Skin epidermis (tissue), 12 donors: Measurements from ENCODE around the gene AKT2.

Experiments used
- H3K27ac ChIP-seq, 21 experiments: fragments of 200-600 bp; sonication (generic) in 11 of 21; one replicate each; pipeline ENCODE4 v1.5.0; 2020; ENCODE audit warnings: mild to moderate bottlenecking in 3 of 21, inconsistent platforms in 2 of 21, moderate library complexity in 2 of 21
- H3K4me3 ChIP-seq, 7 experiments: fragments of 200-600 bp; sonication (generic) in 2 of 7; one replicate each; pipeline ENCODE4 v1.5.0; 2020; ENCODE audit warnings: inconsistent platforms in 2 of 7, mild to moderate bottlenecking in 2 of 7, moderate library complexity in 1 of 7

Gene AKT2

GRCh38 chr19:40241809-40242384 is 43.2 kb downstream of the AKT2 start:
- H3K4me3 ChIP-seq: no peak overlapping the region
- peak overlapping the region in 7 of 21 experiments; percentile 1 to 37 (median 16) for H3K27ac ChIP-seq

- peak overlapping the region in 1 of 21 experiments; percentile 37 for H3K27ac ChIP-seq
Observed at GRCh38 chr19:40241125-40241808, 43.9 kb downstream of the AKT2 start.

DNA sequence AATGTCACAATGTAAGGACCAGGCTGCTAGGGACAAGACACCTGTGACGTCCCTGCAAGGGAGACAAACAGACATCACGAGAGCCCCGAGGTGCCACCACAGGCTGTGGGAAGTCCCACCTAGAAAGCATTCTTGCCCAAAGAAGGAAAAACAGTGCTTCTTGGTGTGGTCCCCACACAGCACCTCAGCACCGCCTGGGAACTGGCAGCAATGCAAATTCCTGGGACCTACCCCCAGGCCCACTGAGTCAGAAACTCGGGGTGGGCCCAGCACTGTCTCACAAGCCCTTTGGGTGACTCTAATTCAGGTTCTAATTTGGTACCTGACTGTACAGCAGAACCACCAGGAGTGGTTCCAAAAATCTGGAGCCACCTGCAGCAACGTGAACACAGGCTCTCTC is 44.8 kb downstream of the AKT2 start:
- Histone ChIP-seq H3K4me3 (no peak overlapping the region), H3K27ac (no peak overlapping the region)

More at GRCh38 chr19:40241125-40241808, 43.9 kb downstream of the AKT2 start:
- no peak overlapping the region for H3K4me3 ChIP-seq

- H3K27ac ChIP-seq: no peak overlapping the region
- no peak overlapping the region for H3K4me3 ChIP-seq
Observed at GRCh38 chr19:40239415-40240226, 45.5 kb downstream of the AKT2 start.

DNA sequence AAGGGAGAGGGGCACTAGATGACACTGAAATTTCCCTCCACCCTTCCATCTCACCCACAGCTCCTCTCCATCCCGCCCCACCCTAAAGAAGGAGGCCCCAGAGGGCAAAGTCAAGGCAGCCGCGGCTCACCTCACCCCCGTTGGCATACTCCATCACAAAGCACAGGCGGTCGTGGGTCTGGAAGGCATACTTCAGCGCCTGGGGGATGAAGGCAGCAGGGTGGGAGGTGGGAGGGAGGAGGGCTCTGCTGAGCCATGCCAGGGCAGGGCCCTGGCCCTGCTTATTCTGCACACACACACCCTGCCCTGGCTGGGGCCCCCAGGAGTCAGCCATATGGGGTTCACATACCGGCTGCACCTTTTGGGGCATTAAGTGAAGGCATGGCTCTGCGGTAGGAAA is 46.4 kb downstream of the AKT2 start:
- Histone ChIP-seq H3K4me3 (no peak overlapping the region), H3K27ac (no peak overlapping the region)

DNA sequence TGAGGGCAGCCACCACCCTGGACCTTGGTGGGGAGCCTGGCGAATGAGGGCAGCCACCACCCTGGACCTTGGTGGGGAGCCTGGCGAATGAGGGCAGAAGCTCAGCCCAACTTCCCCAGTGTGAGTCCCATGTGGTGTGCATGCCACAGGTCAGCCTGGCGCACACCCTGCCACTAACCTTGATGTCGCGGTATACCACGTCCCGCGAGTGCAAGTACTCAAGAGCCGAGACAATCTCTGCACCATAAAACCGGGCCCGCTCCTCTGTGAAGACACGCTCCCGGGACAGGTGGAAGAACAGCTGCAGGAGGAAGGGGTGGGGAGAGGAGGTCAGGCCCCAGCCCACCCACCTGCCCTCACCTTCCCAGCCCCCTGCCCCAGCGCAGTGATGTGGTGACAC is 47.4 kb downstream of the AKT2 start:
- no peak overlapping the region for H3K4me3 ChIP-seq
- no peak overlapping the region for H3K27ac ChIP-seq

DNA sequence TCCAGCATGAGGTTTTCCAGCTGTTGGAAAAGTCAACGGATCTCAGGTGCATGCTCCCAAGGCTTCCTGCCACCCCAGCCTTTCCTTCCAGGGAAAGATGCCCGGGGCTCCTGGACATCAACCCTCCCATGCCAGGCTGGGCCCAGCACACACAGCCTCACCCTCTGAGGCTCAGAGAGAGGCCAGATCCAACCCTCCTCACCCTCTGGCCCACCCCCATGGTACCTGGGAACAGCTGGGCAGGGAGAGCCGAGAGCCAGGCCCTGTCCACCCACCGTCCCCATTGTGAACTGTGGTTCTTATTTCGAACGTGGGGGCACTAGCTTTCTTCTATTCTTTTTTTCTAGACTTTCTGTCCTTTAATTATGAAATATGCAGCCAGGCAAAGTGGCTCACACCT is 48.8 kb downstream of the AKT2 start:
- Histone ChIP-seq H3K27ac (no peak overlapping the region), H3K4me3 (no peak overlapping the region)

DNA sequence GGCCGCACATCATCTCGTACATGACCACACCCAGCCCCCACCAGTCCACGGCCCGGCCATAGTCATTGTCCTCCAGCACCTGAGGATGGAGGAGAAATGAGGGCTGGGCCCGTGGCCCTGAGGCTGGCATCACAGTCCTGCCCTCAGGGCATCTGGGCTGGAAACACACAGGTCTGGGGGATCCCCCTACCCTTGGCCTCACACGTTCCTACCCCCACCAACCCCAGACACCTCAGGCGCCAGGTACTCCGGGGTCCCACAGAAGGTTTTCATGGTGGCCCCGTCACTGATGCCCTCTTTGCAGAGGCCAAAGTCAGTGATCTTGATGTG is 49.2 kb downstream of the AKT2 start:
- no peak overlapping the region for H3K27ac ChIP-seq
- no peak overlapping the region for H3K4me3 ChIP-seq

DNA sequence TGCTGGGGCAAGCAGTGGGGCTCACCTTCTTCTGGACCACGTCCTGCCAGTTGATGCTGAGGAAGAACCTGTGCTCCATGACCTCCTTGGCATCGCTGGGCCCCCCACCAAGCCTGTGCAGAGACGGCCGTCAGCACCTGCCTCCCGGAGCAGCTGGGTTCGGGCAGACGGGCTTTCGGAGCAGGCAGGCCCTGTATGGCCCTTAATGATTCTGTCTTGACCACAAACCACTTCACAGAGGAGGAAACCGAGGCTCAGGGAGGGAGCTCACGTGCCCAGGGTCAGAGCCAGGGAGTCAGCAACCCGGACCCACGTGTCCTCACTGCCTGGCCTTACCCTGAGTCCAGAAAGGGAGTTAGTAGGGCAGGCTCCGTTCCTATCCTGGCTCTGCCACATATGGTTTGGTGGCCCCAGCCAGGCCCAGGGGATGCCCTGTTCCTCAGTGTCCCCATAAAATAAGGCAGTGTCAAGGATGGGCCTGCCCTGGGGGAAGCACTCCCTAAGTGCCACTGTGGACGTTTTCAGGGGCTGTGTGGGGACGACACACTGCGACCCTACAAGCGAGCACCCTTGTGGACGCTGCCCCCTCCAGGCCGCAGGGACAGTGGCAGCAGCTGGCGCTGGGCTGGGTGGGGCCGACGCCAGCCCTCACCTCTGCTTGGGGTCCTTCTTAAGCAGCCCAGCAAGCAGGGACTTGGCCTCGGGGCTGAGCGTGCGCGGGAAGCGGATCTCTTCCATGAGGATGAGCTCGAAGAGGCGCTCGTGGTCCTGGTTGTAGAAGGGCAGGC is 49.7 kb downstream of the AKT2 start:
- Histone ChIP-seq H3K27ac (no peak overlapping the region), H3K4me3 (no peak overlapping the region)

- Histone ChIP-seq H3K4me3 (no peak overlapping the region), H3K27ac (no peak overlapping the region)
Observed at GRCh38 chr19:40234429-40235237, 50.5 kb downstream of the AKT2 start.

DNA sequence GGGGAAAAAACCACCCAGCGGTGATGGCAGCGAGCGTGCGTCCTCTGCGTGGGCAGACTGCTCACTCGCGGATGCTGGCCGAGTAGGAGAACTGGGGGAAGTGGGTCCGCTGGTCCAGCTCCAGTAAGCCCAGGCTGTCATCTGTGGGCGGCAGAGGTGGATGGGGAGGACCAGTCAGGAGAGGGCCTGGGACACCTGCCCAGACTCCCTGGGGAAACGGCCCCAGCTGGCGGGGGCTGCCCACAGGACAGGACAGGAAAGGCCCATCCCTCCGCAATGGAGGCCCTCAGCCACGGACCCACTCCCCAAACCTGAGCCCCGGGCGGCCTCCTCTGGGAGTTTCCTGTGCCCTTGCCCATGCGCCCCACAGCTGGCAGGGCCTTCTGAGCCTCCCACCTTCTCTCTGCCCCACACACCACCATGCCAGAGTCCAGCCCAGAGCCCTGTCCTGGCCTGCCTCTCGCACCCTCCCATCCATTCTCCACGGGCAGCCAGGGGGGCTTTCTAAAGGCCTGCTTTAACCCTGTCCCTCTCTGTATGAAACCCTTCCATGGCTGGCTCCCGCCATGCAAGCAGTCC is 51.2 kb downstream of the AKT2 start:
- Histone ChIP-seq H3K4me3 (no peak overlapping the region), H3K27ac (no peak overlapping the region)

DNA sequence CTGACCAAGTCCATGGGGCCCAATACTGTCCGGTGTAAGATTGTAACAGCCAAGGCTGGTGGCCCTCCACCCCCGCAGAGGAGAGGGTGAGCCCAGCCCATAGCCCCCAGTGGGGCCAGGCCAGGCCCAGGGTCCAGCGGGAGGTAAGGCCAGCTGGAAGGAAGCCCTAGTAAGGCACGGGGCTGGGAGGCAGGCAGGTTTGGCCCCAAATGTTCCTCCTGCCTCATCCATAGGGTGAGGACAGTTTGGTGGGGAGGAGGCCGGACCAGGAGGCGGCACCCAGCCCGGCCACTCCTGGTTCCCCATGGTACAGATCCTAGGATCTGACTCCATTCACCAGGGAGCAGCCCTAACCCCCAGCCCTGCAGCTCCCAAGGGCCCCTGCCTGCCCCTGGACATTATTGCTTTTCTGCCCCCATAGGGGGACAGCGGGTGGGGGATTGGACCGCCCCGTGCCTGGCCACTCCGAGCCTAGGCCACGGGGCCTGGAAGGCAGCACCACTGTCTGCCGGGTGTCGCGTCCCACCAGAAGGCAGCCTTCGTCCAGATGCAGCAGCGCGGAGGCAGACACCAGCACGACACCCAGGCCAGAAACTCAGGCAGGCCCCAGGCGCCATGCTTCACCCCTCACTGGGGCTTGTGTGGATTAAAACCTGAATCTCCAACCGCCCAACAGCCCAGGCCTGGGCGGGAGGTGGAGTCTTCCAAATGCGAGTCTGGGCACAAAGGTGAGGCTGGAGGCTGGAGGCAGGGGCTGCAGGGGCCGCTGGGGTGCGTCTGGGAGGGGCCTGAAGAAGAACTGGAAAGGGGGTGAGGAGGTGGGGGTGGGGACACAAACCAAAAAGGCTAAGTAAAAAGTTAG is 52.0 kb downstream of the AKT2 start:
- H3K27ac ChIP-seq: no peak overlapping the region
- no peak overlapping the region for H3K4me3 ChIP-seq

- Histone ChIP-seq H3K4me3 (no peak overlapping the region), H3K27ac (no peak overlapping the region)
Observed at GRCh38 chr19:40232479-40232878, 52.7 kb downstream of the AKT2 start.

DNA sequence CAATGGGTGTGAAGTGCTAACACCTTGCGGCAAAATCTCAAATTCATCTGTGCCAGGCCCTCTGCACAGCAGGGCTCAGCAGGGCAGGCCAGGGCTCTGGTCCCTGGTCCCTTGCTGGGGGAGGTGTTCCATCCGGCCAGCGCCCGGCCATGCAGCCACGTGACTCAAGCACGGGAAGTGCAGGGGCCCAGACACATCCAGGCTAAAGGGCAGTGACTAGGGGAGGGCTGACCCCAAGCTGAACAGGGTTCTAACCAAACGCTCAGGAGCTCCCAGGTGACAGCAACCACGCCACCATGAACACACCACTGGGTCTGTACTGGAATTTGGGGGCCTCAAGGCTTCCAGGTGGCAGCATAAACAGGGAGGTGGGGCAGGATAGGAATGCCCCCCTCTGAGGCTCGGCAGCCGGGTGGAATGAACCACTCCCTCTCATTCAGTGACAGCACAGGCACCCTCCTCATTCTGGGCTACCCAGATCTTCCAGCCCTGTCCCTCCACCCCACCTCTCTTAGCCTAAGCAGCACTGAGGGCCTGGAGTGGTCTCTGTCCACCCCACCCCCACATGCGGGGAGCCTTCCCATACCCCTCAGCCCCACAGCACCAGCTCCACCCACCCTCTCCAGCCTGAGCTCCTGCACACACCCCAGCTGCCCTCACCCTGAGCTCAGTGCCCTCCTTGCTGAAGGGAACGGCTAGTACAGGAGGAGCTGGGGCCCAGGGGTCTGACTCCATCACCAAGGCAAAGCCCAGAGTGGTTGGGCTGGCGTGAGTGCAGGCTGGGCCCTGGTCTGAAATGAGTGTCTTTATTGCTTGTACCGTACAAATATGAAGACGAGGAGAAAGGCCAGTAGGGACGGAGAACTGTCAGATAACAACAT is 53.4 kb downstream of the AKT2 start:
- no peak overlapping the region for H3K4me3 ChIP-seq

DNA sequence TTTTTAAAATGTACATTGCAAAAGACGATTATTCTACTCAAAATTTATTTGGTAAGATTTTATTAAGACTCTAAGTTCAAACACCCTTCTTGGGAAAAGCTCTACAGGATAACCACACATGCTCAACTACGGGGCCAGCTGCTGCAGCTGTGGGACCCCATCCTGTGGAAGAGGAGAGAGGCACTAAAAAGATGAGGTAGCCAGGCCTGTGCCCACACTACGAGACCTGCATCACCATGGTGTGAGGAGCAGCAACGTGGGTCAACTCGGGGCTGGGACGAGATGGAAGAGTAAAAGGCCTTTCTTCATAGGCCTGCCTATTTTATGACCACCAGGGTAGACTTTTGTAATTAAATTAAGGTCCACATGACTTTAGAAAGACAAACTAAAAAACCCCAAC is 54.1 kb downstream of the AKT2 start:
- Histone ChIP-seq H3K27ac (peak overlapping the region in 1 of 21 experiments; percentile 14), H3K4me3 (no peak overlapping the region)

More for the DNA sequence above, 53.4 kb downstream of the AKT2 start:
- H3K27ac ChIP-seq: peak overlapping the region in 1 of 21 experiments; percentile 14

GRCh38 chr19:40229926-40230417 is 55.2 kb downstream of the AKT2 start:
- Histone ChIP-seq H3K4me3 (no peak overlapping the region), H3K27ac (no peak overlapping the region)

- Histone ChIP-seq H3K4me3 (no peak overlapping the region), H3K27ac (no peak overlapping the region)
Observed at GRCh38 chr19:40229484-40229883, 55.7 kb downstream of the AKT2 start.
